HL-60 (cell line): ENCODE results near the gene TNS2.

Experiments used
- DNase-seq, 2 experiments: peaks; one replicate each; pipeline ENCODE4 v3.0.0-alpha.2; 2010 to 2020; ENCODE audit warnings: low read depth in 1 of 2, low spot score in 1 of 2
- H3K27ac ChIP-seq: fragments of 250-450 bp; sonication (Bioruptor Pico); replicated peaks from 2 replicates; pipeline ENCODE4 v1.5.1; 2020; ENCODE audit warnings: mild to moderate bottlenecking, moderate library complexity
- H3K27me3 ChIP-seq: fragments of 250-450 bp; sonication (Bioruptor Pico); 2 replicates; pipeline ENCODE4 v1.5.1; 2021; ENCODE audit warnings: mild to moderate bottlenecking, moderate library complexity; ENCODE audit not compliant: insufficient read depth, poor library complexity, severe bottlenecking
- H3K4me3 ChIP-seq: replicated peaks from 2 replicates; pipeline ENCODE4 v1.5.1; 2011; ENCODE audit warnings: mild to moderate bottlenecking, control low read depth, low read length; ENCODE audit not compliant: insufficient read depth
- CTCF ChIP-seq: IDR thresholded peaks from one replicate; pipeline ENCODE4 v1.5.1; 2011; ENCODE audit warnings: low read length, control low read depth, inconsistent platforms; ENCODE audit not compliant: insufficient read depth
- GABPA ChIP-seq: IDR thresholded peaks from 2 replicates; pipeline ENCODE4 v1.6.1; 2012; ENCODE audit warnings: low read depth
- POLR2AphosphoS5 ChIP-seq: IDR thresholded peaks from 2 replicates; pipeline ENCODE4 v1.6.1; 2012; ENCODE audit warnings: low read depth
- REST ChIP-seq: IDR thresholded peaks from 2 replicates; pipeline ENCODE4 v1.6.1; 2012; ENCODE audit warnings: low read depth; ENCODE audit not compliant: insufficient replicate concordance
- SPI1 ChIP-seq: IDR thresholded peaks from 2 replicates; pipeline ENCODE4 v1.6.1; 2012; ENCODE audit warnings: low read depth, mild to moderate bottlenecking, borderline replicate concordance

Gene TNS2

GRCh38 chr12:53048780-53049401 lies 974 bp upstream of the TNS2 start:
- no peak overlapping the region for H3K27ac ChIP-seq
- TF ChIP-seq REST (peak; percentile 73), GABPA (no peak)
- no peak for DNase-seq
- H3K4me3 ChIP-seq = no peak overlapping the region
- peaks cover 2% of the 10 kb centered on the region for H3K27me3 ChIP-seq

- no peak for DNase-seq
- TF ChIP-seq REST (no peak), SPI1 (no peak), CTCF (no peak), GABPA (no peak), POLR2AphosphoS5 (no peak)
- Histone ChIP-seq H3K4me3 (no peak overlapping the region), H3K27me3 (peaks cover 2% of the 10 kb centered on the region), H3K27ac (no peak overlapping the region)
Observed at GRCh38 chr12:53050426-53051057, 677 bp downstream of the TNS2 start.

- Histone ChIP-seq H3K4me3 (no peak overlapping the region), H3K27me3 (peaks cover 2% of the 10 kb centered on the region), H3K27ac (no peak overlapping the region)
- DNase-seq = no peak
- no peak for TF ChIP-seq SPI1
- no peak for TF ChIP-seq POLR2AphosphoS5
- TF ChIP-seq REST = no peak
- no peak for TF ChIP-seq GABPA
- no peak for TF ChIP-seq CTCF
Observed at GRCh38 chr12:53051058-53051880, 1.4 kb downstream of the TNS2 start.
